Neural cell (in vitro differentiated cells): Measurements from ENCODE around the gene CDSN. TPM values are rescaled to one million over a fixed set of nuclear protein-coding genes. Genes with fewer than 3 reads are reported as not detected.

Experiments
- H2AFZ ChIP-seq: fragments of 200-600, 300-800 bp; sonication (generic), shearing (Covaris generic); 2 replicates; pipeline ENCODE4 v1.6.0; 2014; ENCODE audit warnings: low read depth, mild to moderate bottlenecking, antibody characterized with exemption, low read length, moderate library complexity
- H3F3A ChIP-seq: fragments of 200-600 bp; shearing (Covaris generic); 2 replicates; pipeline ENCODE4 v1.6.1; 2016; ENCODE audit warnings: mild to moderate bottlenecking, moderate library complexity, mixed read lengths, antibody characterized with exemption, low read length; ENCODE audit not compliant: insufficient read depth, poor library complexity, severe bottlenecking
- H3K27ac ChIP-seq: fragments of 200-600, 300-800 bp; sonication (generic), shearing (Covaris generic); 2 replicates; pipeline ENCODE4 v1.5.1; 2014; ENCODE audit warnings: mild to moderate bottlenecking, low read length, moderate library complexity
- H3K27me3 ChIP-seq: fragments of 300-800, 200-600 bp; sonication (generic), shearing (Covaris generic); 2 replicates; pipeline ENCODE4 v1.6.0; 2014; ENCODE audit warnings: mild to moderate bottlenecking, low read depth, low read length, moderate library complexity; ENCODE audit not compliant: insufficient read depth
- H3K36me3 ChIP-seq: fragments of 300-800, 200-600 bp; sonication (generic), shearing (Covaris generic); 2 replicates; pipeline ENCODE4 v1.5.1; 2014; ENCODE audit warnings: mild to moderate bottlenecking, antibody characterized with exemption, low read length, moderate library complexity; ENCODE audit not compliant: insufficient read depth
- H3K4me2 ChIP-seq: fragments of 300-800, 200-600 bp; sonication (generic), shearing (Covaris generic); 2 replicates; pipeline ENCODE4 v1.6.0; 2014; ENCODE audit warnings: mild to moderate bottlenecking, low read length
- H3K4me3 ChIP-seq: fragments of 300-800, 200-600 bp; sonication (generic), shearing (Covaris generic); 2 replicates; pipeline ENCODE4 v1.5.1; 2014; ENCODE audit warnings: mild to moderate bottlenecking, low read length, moderate library complexity
- H3K79me2 ChIP-seq: fragments of 200-600 bp; shearing (Covaris generic); replicated peaks from 2 replicates; pipeline ENCODE4 v1.6.0; 2014; ENCODE audit warnings: mild to moderate bottlenecking, low read length, moderate library complexity; ENCODE audit not compliant: insufficient read depth
- H3K9ac ChIP-seq: fragments of 300-800, 200-600 bp; sonication (generic), shearing (Covaris generic); 2 replicates; pipeline ENCODE4 v1.6.1; 2016; ENCODE audit warnings: mild to moderate bottlenecking, low read length, mixed read lengths
- H3K9me2 ChIP-seq: fragments of 200-600 bp; shearing (Covaris generic); 2 replicates; pipeline ENCODE4 v1.6.1; 2016; ENCODE audit warnings: mild to moderate bottlenecking, low read length, mixed read lengths; ENCODE audit not compliant: insufficient read depth
- H3K9me3 ChIP-seq: fragments of 200-600, 300-800 bp; sonication (generic), shearing (Covaris generic); 2 replicates; pipeline ENCODE4 v1.6.1; 2016; ENCODE audit warnings: mild to moderate bottlenecking, mixed run types, low read length, moderate library complexity, mixed read lengths
- H4K20me1 ChIP-seq: fragments of 200-600 bp; shearing (Covaris generic); 2 replicates; pipeline ENCODE4 v1.6.1; 2016; ENCODE audit warnings: mild to moderate bottlenecking, mixed run types; ENCODE audit not compliant: insufficient read depth
- CTCF ChIP-seq: fragments of 450-650 bp; IDR thresholded peaks from 2 replicates; pipeline ENCODE4 v1.5.1; 2014; ENCODE audit warnings: antibody characterized with exemption, mild to moderate bottlenecking, moderate library complexity; ENCODE audit not compliant: poor library complexity, severe bottlenecking
- EP300 ChIP-seq: fragments of 450-650 bp; conservative IDR thresholded peaks from 2 replicates; pipeline ENCODE4 v1.6.1; 2014; ENCODE audit warnings: antibody characterized with exemption, mild to moderate bottlenecking, moderate library complexity; ENCODE audit not compliant: poor library complexity, severe bottlenecking
- EZH2 ChIP-seq: fragments of 200-600, 300-800 bp; shearing (Covaris generic), sonication (generic); IDR thresholded peaks from 2 replicates; pipeline ENCODE4 v1.6.1; 2014; ENCODE audit warnings: antibody characterized with exemption, low read length, borderline replicate concordance, mild to moderate bottlenecking; ENCODE audit not compliant: insufficient read depth, poor library complexity, severe bottlenecking
- MXI1 ChIP-seq: fragments of 450-650 bp; conservative IDR thresholded peaks from 2 replicates; pipeline ENCODE4 v1.6.1; 2014; ENCODE audit warnings: antibody characterized with exemption, mild to moderate bottlenecking; ENCODE audit not compliant: poor library complexity, severe bottlenecking
- POLR2AphosphoS5 ChIP-seq: IDR thresholded peaks from 2 replicates; pipeline ENCODE4 v1.6.1; 2012
- RAD21 ChIP-seq: fragments of 450-650 bp; conservative IDR thresholded peaks from 2 replicates; pipeline ENCODE4 v1.6.1; 2014; ENCODE audit warnings: antibody characterized with exemption, mild to moderate bottlenecking, moderate library complexity
- REST ChIP-seq: IDR thresholded peaks from 2 replicates; pipeline ENCODE4 v1.6.1; 2012; ENCODE audit warnings: borderline replicate concordance
- SMC3 ChIP-seq: fragments of 450-650 bp; conservative IDR thresholded peaks from 2 replicates; pipeline ENCODE4 v1.6.1; 2014; ENCODE audit warnings: antibody characterized with exemption, mild to moderate bottlenecking, moderate library complexity; ENCODE audit not compliant: poor library complexity
- TAF1 ChIP-seq: IDR thresholded peaks from 2 replicates; pipeline ENCODE4 v1.6.1; 2012; ENCODE audit warnings: low read depth
- polyA plus RNA-seq: library from polyadenylated mRNA; depleted of rRNA; stranded (reverse); fragments of >200 nt; gene quantifications from 2 replicates; pipeline ENCODE4 v1.2.3, GENCODE V29; 2014

CDSN gene
- polyA plus RNA-seq, 1 donor from 2014 or later, result not detected

GRCh38 chr6:31118178-31118577 is 2.1 kb downstream of the CDSN start:
- TF ChIP-seq EZH2 (no peak), CTCF (no peak), TAF1 (no peak), RAD21 (no peak), POLR2AphosphoS5 (no peak), EP300 (no peak), SMC3 (no peak), REST (no peak), MXI1 (no peak)
- no peaks in the 10 kb centered on the region for H3K9me3 ChIP-seq
- no peaks in the 10 kb centered on the region for H4K20me1 ChIP-seq
- H3K9me2 ChIP-seq, result no peaks in the 10 kb centered on the region
- H3K4me2 ChIP-seq, result no peak overlapping the region
- no peaks in the 10 kb centered on the region for H3K27me3 ChIP-seq
- H3K36me3 ChIP-seq, result no peaks in the 10 kb centered on the region
- H3F3A ChIP-seq, result no peaks in the 10 kb centered on the region
- H3K27ac ChIP-seq, result no peak overlapping the region
- no peak overlapping the region for H2AFZ ChIP-seq
- no peaks in the 10 kb centered on the region for H3K79me2 ChIP-seq
- H3K9ac ChIP-seq, result no peak overlapping the region
- no peak overlapping the region for H3K4me3 ChIP-seq

- TF ChIP-seq RAD21 (no peak), POLR2AphosphoS5 (no peak), EP300 (no peak), SMC3 (no peak), MXI1 (no peak), TAF1 (no peak)
- no peak overlapping the region for H2AFZ ChIP-seq
- no peak overlapping the region for H3K9ac ChIP-seq
- no peaks in the 10 kb centered on the region for H3K9me3 ChIP-seq
- no peaks in the 10 kb centered on the region for H3K27me3 ChIP-seq
- H3K4me3 ChIP-seq, result no peak overlapping the region
- H3K4me2 ChIP-seq, result no peak overlapping the region
- H3K79me2 ChIP-seq, result no peaks in the 10 kb centered on the region
- no peaks in the 10 kb centered on the region for H3K36me3 ChIP-seq
- H3K27ac ChIP-seq, result no peak overlapping the region
- H4K20me1 ChIP-seq, result no peaks in the 10 kb centered on the region
- no peaks in the 10 kb centered on the region for H3F3A ChIP-seq
- no peaks in the 10 kb centered on the region for H3K9me2 ChIP-seq
These were observed 3.4 kb downstream of the CDSN start for GRCh38 chr6:31116661-31117385.
